Inferior parietal cortex (tissue), 1 donor: ENCODE measurements around the gene NANOS3.

Source experiments
- DNase-seq: peaks from one replicate; pipeline ENCODE4 v3.0.0-alpha.2; 2016; ENCODE audit errors: extremely low spot score

Gene NANOS3

GRCh38 chr19:13876834-13877233 lies at the start of gene NANOS3:
Gene NANOS3 (plus strand): TSS chr19:13877134. CDS start chr19:13877249, 115 bp downstream.
- no peak for DNase-seq

DNA sequence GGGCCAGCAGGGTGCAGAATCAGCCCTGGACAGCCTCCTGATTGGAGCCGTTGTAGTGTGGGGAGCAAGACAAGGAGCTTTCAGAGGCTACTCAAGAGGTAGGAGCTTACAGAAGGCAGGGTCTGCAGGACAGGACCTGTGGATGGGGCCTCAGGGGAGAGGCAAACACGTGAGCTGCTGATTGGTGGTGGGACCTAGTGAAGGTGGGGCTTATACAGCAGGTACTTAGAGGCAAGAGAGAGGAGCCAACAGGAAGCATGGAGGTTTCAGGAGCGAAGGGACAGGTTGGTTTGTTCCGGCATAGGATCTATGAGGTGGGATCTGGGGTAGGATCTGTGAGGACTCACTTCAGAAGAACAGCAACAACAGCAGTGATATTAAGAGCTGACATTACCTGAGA lies 49.3 kb upstream of the NANOS3 start:
- DNase-seq = no peak

DNA sequence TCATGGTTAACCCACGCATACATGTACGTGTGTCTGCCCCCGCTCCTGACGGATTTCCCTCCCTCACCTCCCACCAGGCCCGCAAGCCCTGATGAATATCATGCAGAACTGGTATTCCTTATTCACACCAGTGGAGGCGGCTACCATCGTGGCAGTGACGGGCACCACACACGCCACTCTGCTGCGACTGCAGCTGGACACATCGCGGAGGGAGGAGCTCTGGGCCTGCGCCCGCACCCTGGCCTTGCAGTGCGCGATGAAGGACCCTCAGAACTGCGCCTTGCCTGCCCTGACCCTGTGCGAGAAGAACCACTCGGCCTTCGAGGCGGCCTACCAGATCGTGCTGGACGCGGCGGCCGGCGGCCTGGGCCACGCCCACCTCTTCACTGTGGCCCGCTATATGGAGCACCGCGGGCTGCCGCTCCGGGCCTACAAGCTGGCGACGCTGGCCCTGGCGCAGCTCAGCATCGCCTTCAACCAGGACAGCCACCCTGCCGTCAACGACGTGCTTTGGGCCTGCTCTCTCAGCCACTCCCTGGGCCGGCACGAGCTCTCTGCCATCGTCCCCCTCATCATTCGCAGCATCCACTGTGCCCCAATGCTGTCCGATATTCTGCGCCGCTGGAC lies 46.7 kb upstream of the NANOS3 start:
- no peak for DNase-seq

- DNase-seq = no peak
Measured at GRCh38 chr19:13830741-13831536, 46.0 kb upstream of the NANOS3 start.

- no peak for DNase-seq
Measured at GRCh38 chr19:13831537-13832467, 45.1 kb upstream of the NANOS3 start.

GRCh38 chr19:13833330-13834243 lies 43.3 kb upstream of the NANOS3 start:
- peak; percentile 82 for DNase-seq

DNA sequence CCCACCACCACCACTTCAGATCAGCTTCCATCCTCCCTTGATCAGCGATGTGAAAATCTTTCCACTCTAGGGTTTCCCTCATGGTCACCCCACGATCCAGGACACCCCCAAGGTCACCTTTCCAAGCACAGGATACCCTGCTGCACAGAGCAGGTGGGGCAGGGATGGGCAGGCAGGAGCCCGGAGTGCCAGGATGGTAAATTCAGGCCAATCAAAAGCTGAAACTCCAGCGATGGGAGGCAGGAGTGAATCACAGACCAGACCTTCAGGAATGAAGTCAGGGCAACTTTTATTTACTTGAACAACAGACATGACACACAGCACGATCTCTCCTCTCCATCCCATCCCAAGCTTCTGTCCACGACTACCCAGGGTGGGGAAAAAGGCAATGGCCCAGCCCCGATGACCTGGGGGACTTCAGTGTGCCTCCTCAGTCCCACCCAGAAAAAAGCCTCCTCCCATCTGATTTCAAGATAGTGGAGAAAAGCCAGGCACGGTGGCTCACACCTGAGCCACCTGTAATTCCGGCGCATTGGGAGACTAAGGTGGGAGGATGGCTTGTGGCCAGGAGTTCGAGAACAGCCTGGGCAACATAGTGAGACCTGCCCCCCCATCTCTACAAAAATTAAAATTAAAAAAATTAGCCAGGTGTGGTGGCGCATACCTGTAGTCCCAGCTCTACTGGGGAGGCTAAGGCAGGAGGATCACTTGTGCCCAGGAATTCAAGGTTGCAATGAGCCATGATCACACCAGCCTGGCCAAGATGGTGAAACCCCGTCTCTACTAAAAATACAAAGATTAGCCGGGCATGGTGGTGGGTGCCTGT lies 42.5 kb upstream of the NANOS3 start:
- DNase-seq = no peak

- no peak for DNase-seq
Measured at GRCh38 chr19:13835791-13836723, 40.9 kb upstream of the NANOS3 start.

DNA sequence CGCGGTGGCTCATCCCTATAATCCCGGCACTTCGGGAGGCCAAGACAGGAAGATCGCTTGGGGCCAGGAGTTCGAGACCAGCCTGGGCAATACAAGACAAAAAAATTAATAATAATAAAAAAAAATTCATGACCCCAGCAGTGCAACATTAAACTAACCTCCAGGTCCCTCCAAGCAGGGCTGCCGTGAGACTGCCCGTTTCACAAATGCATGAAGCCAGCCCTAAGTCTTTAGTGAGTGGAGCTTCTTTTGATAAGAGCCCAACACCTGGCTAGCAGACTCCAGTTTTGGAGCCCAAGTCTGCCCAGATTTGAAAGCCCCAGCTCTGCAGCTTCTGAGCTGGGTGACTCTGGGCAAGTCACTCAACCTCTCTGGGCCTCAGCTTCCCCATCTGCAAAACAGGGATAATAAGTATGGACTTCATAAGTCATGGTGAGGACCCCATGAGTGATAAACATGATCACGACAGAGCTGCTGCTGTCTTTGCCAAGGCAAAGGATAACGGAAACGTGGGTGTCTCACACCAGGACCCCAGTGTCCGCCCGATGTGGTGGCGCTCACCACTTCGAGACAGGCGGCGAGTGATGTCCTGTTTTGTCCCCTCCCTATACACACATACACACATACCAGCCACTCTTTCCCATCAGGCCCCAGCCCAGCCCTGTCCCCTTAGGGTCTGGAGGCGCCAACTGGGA lies 38.4 kb upstream of the NANOS3 start:
- DNase-seq = no peak

DNA sequence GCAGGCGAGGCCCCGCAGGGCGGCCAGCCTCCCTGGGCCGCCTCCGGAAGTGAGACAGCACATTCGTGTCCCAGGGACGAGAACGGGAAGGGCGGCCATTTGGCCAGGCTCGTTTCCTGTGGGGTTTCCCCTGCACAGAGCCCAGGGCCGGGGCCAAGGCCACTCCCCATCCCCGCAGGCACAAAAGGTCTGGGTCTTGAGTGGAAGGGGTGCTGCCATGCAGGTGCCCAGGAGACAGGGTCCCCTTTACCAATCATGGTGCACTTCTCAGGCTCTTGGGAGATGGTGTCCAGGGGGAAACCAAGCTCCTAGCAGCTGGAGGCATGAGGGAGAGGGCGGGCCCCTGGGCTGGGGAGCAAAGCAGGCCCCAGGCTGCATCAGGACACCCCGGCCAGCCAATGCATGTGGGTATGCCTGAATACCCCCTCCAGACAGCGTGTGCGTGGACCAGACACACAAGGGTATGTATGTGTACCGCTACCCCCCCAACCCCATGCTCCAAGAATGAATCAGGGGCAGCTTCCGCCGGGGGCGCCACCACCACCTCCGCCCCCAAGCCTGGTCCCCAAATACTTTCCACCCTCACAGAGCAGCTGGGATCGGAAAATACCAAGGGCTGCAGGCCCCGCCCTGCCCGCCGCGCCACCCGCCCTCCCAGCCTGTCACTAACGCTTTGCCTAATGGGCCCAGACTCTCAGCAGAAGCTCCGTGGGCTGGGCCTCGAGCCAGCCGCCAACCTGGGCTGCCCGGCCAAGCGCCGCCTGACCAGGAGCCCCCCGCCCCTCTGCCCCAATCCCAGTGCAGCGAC lies 37.6 kb upstream of the NANOS3 start:
- no peak for DNase-seq

GRCh38 chr19:13839938-13840304 lies 37.0 kb upstream of the NANOS3 start:
- no peak for DNase-seq

DNA sequence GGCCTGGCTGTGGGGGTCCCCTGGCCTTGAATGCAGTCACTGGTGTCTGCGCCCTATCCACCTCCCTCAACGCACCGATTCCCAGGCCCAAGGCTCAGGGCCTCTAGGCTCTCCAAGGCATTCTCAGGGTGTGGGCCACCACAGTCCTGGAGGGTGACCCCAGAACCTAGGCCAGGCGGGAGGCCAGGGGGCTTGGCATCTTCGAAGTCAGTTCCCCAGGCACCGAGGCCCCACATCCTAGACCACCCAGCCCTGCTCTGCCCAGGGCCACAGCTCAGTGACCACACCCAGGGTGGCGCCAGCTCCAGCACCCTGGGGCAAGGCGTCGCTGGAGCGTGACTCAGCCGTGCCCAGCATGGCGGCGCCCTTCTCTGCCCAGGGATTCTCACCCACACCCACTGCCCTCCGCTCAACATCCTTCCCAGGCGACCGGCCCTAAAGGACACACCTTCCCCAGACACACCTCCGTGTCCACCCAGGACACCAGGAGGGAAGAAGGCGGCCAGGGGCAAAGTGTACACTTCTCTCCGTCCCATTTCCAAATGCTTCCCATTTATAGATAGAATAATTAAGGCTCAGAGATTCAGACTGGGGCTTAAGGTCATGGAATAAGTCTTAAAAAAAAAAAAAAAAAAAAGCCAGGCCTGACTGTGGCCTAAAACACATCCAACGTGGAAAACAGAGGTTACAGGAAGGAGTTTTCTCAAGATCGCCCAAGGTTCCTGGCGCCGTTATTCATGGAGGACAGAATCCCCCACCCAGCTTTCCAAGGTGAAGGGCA lies 36.4 kb upstream of the NANOS3 start:
- DNase-seq = no peak

GRCh38 chr19:13841086-13841961 lies 35.6 kb upstream of the NANOS3 start:
- DNase-seq = no peak

GRCh38 chr19:13841962-13842290 lies 35.0 kb upstream of the NANOS3 start:
- DNase-seq = no peak

- DNase-seq = no peak
Measured at GRCh38 chr19:13842291-13843103, 34.4 kb upstream of the NANOS3 start.
